Measurements from ENCODE around the gene KCTD2.
"Not testable (repeated sequence)": the region's sequence is repeated elsewhere in the genome, so short reads cannot be mapped to it uniquely, and the experiment has no call there.

KCTD2 gene

GRCh38 chr17:75020331-75021110, 26.5 kb upstream of the KCTD2 start:
- no peak for DNase-seq

GRCh38 chr17:75024686-75025397, 22.2 kb upstream of the KCTD2 start:
- DNase-seq: no peak

GRCh38 chr17:75025398-75025734, 21.7 kb upstream of the KCTD2 start:
- not testable (repeated sequence) for DNase-seq

- not testable (repeated sequence) for DNase-seq
Measured at GRCh38 chr17:75026650-75027049, 20.4 kb upstream of the KCTD2 start.

- DNase-seq: no peak
Measured at GRCh38 chr17:75030161-75030560, 16.9 kb upstream of the KCTD2 start.

- DNase-seq: peak; percentile 81
Measured at GRCh38 chr17:75031972-75032719, 14.9 kb upstream of the KCTD2 start.

- DNase-seq: peak; percentile 61
Measured at GRCh38 chr17:75032720-75033280, 14.2 kb upstream of the KCTD2 start.

- peak; percentile 93 for DNase-seq
Measured at GRCh38 chr17:75033346-75034235, 13.4 kb upstream of the KCTD2 start.

- DNase-seq: peak; percentile 96
Measured at GRCh38 chr17:75034236-75034908, 12.7 kb upstream of the KCTD2 start.

- peak; percentile 91 for DNase-seq
Measured at GRCh38 chr17:75036643-75037268, 10.3 kb upstream of the KCTD2 start.

- DNase-seq: no peak
Measured at GRCh38 chr17:75039238-75039637, 7.8 kb upstream of the KCTD2 start.

GRCh38 chr17:75041656-75042280, 5.3 kb upstream of the KCTD2 start:
- no peak for DNase-seq

- not testable (repeated sequence) for DNase-seq
Measured at GRCh38 chr17:75043789-75044188, 3.2 kb upstream of the KCTD2 start.

- DNase-seq: no peak
Measured at GRCh38 chr17:75044716-75045115, 2.3 kb upstream of the KCTD2 start.

- not testable (repeated sequence) for DNase-seq
Measured at GRCh38 chr17:75045946-75046406, 1.0 kb upstream of the KCTD2 start.

GRCh38 chr17:75047398-75048098, 523 bp downstream of the KCTD2 start:
- peak; percentile 46 for DNase-seq

- peak; percentile 28 for DNase-seq
Measured at GRCh38 chr17:75048249-75048878, 1.3 kb downstream of the KCTD2 start.

GRCh38 chr17:75049057-75049456, 2.0 kb downstream of the KCTD2 start:
- no peak for DNase-seq

- no peak for DNase-seq
Measured at GRCh38 chr17:75049706-75050105, 2.7 kb downstream of the KCTD2 start.

Data from hematopoietic multipotent progenitor cell treated with erythropoietin and hydrocortisone succinate and interleukin-3 and kit ligand, for 6 days (in vitro differentiated cells).